Keratinocyte (primary cell): ENCODE data around the gene CFAP299. TPM values are rescaled to one million over a fixed set of nuclear protein-coding genes. Genes with fewer than 3 reads are reported as not detected.

Source experiments
- DNase-seq: peaks from one replicate; pipeline ENCODE4 v3.0.0-alpha.2; 2011; ENCODE audit warnings: low read depth, missing footprints, low spot score
- FAIRE-seq: peaks from 2 replicates; lab custom pipeline; 2011; peaks lifted over from hg19 to GRCh38; lab: Jason Lieb, UNC
- H2AFZ ChIP-seq: 2 replicates; pipeline ENCODE4 v1.6.0; 2012; ENCODE audit warnings: low read length, control low read depth, inconsistent platforms; ENCODE audit not compliant: control insufficient read depth
- H3K27ac ChIP-seq: 2 replicates; pipeline ENCODE4 v1.5.1; 2011; ENCODE audit warnings: low read length; ENCODE audit not compliant: control insufficient read depth, insufficient read depth
- H3K27me3 ChIP-seq: 3 replicates; pipeline ENCODE4 v1.6.0; 2011; ENCODE audit warnings: low read length; ENCODE audit not compliant: control insufficient read depth, insufficient read depth; ENCODE audit errors: extremely low read depth
- H3K36me3 ChIP-seq, 2 experiments: 2 replicates in 1 of 2; 3 replicates in 1 of 2; pipeline ENCODE4 v1.5.1; 2011; ENCODE audit warnings: low read length in 2 of 2, mild to moderate bottlenecking in 1 of 2; ENCODE audit not compliant: control insufficient read depth in 2 of 2, insufficient read depth in 2 of 2; ENCODE audit errors: extremely low read depth in 1 of 2
- H3K4me1 ChIP-seq: 3 replicates; pipeline ENCODE4 v1.5.1; 2011; ENCODE audit warnings: low read length; ENCODE audit not compliant: control insufficient read depth, insufficient read depth; ENCODE audit errors: extremely low read depth
- H3K4me2 ChIP-seq: 3 replicates; pipeline ENCODE4 v1.6.0; 2011; ENCODE audit warnings: low read depth, low read length; ENCODE audit not compliant: control insufficient read depth, insufficient read depth; ENCODE audit errors: extremely low read depth
- H3K4me3 ChIP-seq, 3 experiments: fragments of 200-600 bp in 1 of 3; sonication (generic) in 1 of 3; 2 replicates in 2 of 3; 3 replicates in 1 of 3; pipeline ENCODE4 v1.5.1; 2011 to 2016; ENCODE audit warnings: low read length in 3 of 3, mild to moderate bottlenecking in 3 of 3, control low read depth in 2 of 3, inconsistent platforms in 1 of 3, low read depth in 1 of 3, mixed read lengths in 1 of 3, mixed run types in 1 of 3, moderate library complexity in 1 of 3; ENCODE audit not compliant: control insufficient read depth in 2 of 3, insufficient read depth in 2 of 3; ENCODE audit errors: extremely low read depth in 1 of 3
- H3K79me2 ChIP-seq: 2 replicates; pipeline ENCODE4 v1.6.0; 2012; ENCODE audit warnings: low read length; ENCODE audit not compliant: control insufficient read depth, insufficient read depth
- H3K9ac ChIP-seq: 3 replicates; pipeline ENCODE4 v1.6.0; 2011; ENCODE audit warnings: low read length; ENCODE audit not compliant: control insufficient read depth, insufficient read depth; ENCODE audit errors: extremely low read depth
- H3K9me1 ChIP-seq: 3 replicates; pipeline ENCODE4 v1.6.0; 2011; ENCODE audit warnings: low read length; ENCODE audit not compliant: control insufficient read depth, insufficient read depth; ENCODE audit errors: extremely low read depth
- H3K9me3 ChIP-seq: 2 replicates; pipeline ENCODE4 v1.5.1; 2012; ENCODE audit warnings: low read depth, low read length; ENCODE audit not compliant: control insufficient read depth
- H4K20me1 ChIP-seq: 3 replicates; pipeline ENCODE4 v1.6.0; 2011; ENCODE audit warnings: low read length; ENCODE audit not compliant: control insufficient read depth, insufficient read depth; ENCODE audit errors: extremely low read depth
- CTCF ChIP-seq, 3 experiments: IDR thresholded peaks in 1 of 3; conservative IDR thresholded peaks in 1 of 3; optimal IDR thresholded peaks in 1 of 3; 2 replicates in 2 of 3; 3 replicates in 1 of 3; pipeline versions ENCODE3 to v1.5.1; 2011; ENCODE audit warnings: low read length in 3 of 3, mild to moderate bottlenecking in 3 of 3, moderate library complexity in 2 of 3, control low read depth in 1 of 3, inconsistent platforms in 1 of 3; ENCODE audit not compliant: insufficient read depth in 2 of 3; ENCODE audit errors: extremely low read depth in 1 of 3
- EZH2 ChIP-seq: IDR thresholded peaks from one replicate; pipeline ENCODE4 v1.6.1; 2012; ENCODE audit warnings: inconsistent platforms, mild to moderate bottlenecking, low read length, moderate library complexity
- dilution Hi-C: fragments of 300-500 bp; cut with MboI; formaldehyde crosslinking; loops from one replicate; pipeline ENCODE4 v1.7.0; 2020; ENCODE audit warnings: low sequenced_read_pairs; ENCODE audit not compliant: extremely low pct_ligation_motif_present
- polyA plus RNA-seq, 5 experiments: library from polyadenylated mRNA; depleted of rRNA in 3 of 5; stranded (reverse) in 3 of 5; stranded (forward) in 1 of 5; unstranded in 1 of 5; fragments of >200 nt; gene quantifications; 1 replicate in 1 of 5; 2 replicates in 3 of 5; 3 replicates in 1 of 5; pipeline versions ENCODE4 v1.2.1 to v1.2.3, GENCODE V29; 2011 to 2012; ENCODE audit warnings: missing spikeins in 2 of 5, low read depth in 1 of 5, low replicate concordance in 1 of 5

The CFAP299 gene
- polyA plus RNA-seq, 1 donor (not counting 4 experiments of a cell fraction or from before 2014, with no cell fraction given), result 0.14 TPM

- Histone ChIP-seq H3K9me3 (no peaks in the 10 kb centered on the region), H3K9ac (no peak overlapping the region), H3K4me2 (no peak overlapping the region), H4K20me1 (no peaks in the 10 kb centered on the region), H3K27me3 (no peaks in the 10 kb centered on the region), H2AFZ (no peak overlapping the region), H3K79me2 (no peaks in the 10 kb centered on the region), H3K9me1 (no peaks in the 10 kb centered on the region), H3K36me3 (no peaks in the 10 kb centered on the region), H3K4me1 (peaks cover 13% of the 10 kb centered on the region), H3K4me3 (no peak overlapping the region), H3K27ac (no peak overlapping the region)
- no peak for DNase-seq
- FAIRE-seq, result no peak
- TF ChIP-seq CTCF (optimal IDR thresholded peaks at IDR 0.05 in 1 of 3, IDR thresholded peaks at IDR 0.05 in 1 of 3, conservative IDR thresholded peaks at IDR 0.05 in 1 of 3; ENCODE audit: extremely low read depth in 1 of 3, insufficient read depth in 2 of 3, low read length in 3 of 3) (no peak), EZH2 (no peak)
- dilution Hi-C loops, result no loop called here
Measured at GRCh38 chr4:80922941-80923340, 587.4 kb downstream of the CFAP299 start.

- Histone ChIP-seq H3K27ac (no peak overlapping the region), H2AFZ (no peak overlapping the region), H3K36me3 (no peaks in the 10 kb centered on the region), H3K9ac (no peak overlapping the region), H3K4me1 (peaks cover 8% of the 10 kb centered on the region), H3K9me1 (no peaks in the 10 kb centered on the region), H3K4me2 (no peak overlapping the region), H4K20me1 (no peaks in the 10 kb centered on the region), H3K79me2 (no peaks in the 10 kb centered on the region), H3K9me3 (no peaks in the 10 kb centered on the region), H3K4me3 (no peak overlapping the region), H3K27me3 (no peaks in the 10 kb centered on the region)
- no peak for DNase-seq
- dilution Hi-C loops, result no loop called here
- no peak for TF ChIP-seq CTCF (optimal IDR thresholded peaks at IDR 0.05 in 1 of 3, IDR thresholded peaks at IDR 0.05 in 1 of 3, conservative IDR thresholded peaks at IDR 0.05 in 1 of 3; ENCODE audit: extremely low read depth in 1 of 3, insufficient read depth in 2 of 3, low read length in 3 of 3)
- TF ChIP-seq EZH2, result no peak
- FAIRE-seq, result no peak
Measured at GRCh38 chr4:80925293-80925692, 589.8 kb downstream of the CFAP299 start.
